Fibroblast of the aortic adventitia (primary cell): ENCODE measurements around the gene MAD1L1. TPM values are rescaled to one million over a fixed set of nuclear protein-coding genes. Genes with fewer than 3 reads are reported as not detected.

ENCODE experiments used
- DNase-seq: peaks from one replicate; pipeline ENCODE4 v3.0.0-alpha.2; 2010; ENCODE audit warnings: low read depth
- H3K4me3 ChIP-seq: 2 replicates; pipeline ENCODE4 v1.5.1; 2011; ENCODE audit warnings: low read depth, mild to moderate bottlenecking, control low read depth, low read length, moderate library complexity
- CTCF ChIP-seq: IDR thresholded peaks from 2 replicates; pipeline ENCODE4 v1.5.1; 2011; ENCODE audit warnings: mild to moderate bottlenecking, low read length, control low read depth, inconsistent platforms; ENCODE audit not compliant: insufficient read depth
- total RNA-seq: library from RNA; depleted of rRNA; stranded (reverse); fragments of >200 nt; gene quantifications from 2 replicates; pipeline ENCODE4 v1.2.3, GENCODE V29; 2012; ENCODE audit warnings: low replicate concordance

Gene MAD1L1
- total RNA-seq, 1 donor = 22.9 TPM

- H3K4me3 ChIP-seq = no peak overlapping the region
- TF ChIP-seq CTCF = no peak
- no peak for DNase-seq
These were observed 227.0 kb downstream of the MAD1L1 start for GRCh38 chr7:2005786-2006185.

GRCh38 chr7:2004841-2005725, 227.7 kb downstream of the MAD1L1 start:
- no peak for DNase-seq
- TF ChIP-seq CTCF = no peak
- no peak overlapping the region for H3K4me3 ChIP-seq

GRCh38 chr7:2003931-2004812, 228.6 kb downstream of the MAD1L1 start:
- DNase-seq = no peak
- no peak for TF ChIP-seq CTCF

GRCh38 chr7:2003451-2003930, 229.3 kb downstream of the MAD1L1 start:
- no peak for TF ChIP-seq CTCF
- H3K4me3 ChIP-seq = no peak overlapping the region
- no peak for DNase-seq

More at GRCh38 chr7:2003931-2004812, 228.6 kb downstream of the MAD1L1 start:
- no peak overlapping the region for H3K4me3 ChIP-seq

- no peak for DNase-seq
- TF ChIP-seq CTCF = no peak
- no peak overlapping the region for H3K4me3 ChIP-seq
These were observed 229.9 kb downstream of the MAD1L1 start for GRCh38 chr7:2002561-2003450.
